GM12878 (cell line): ENCODE results near the gene DNAH9.

ENCODE experiments used
- BHLHE40 ChIP-seq, 2 experiments: fragments of 450-650 bp in 1 of 2; IDR thresholded peaks; 2 replicates each; pipeline ENCODE4 v1.6.1; 2011 to 2017; ENCODE audit warnings: low read depth in 2 of 2, borderline replicate concordance in 1 of 2, improper control_type of control experiment in 1 of 2, low read length in 1 of 2, mild to moderate bottlenecking in 1 of 2
- CTCF ChIP-seq, 3 experiments: IDR thresholded peaks in 2 of 3; conservative IDR thresholded peaks in 1 of 3; 2 replicates each; pipeline ENCODE4 v1.5.1; 2011; ENCODE audit warnings: low read depth in 3 of 3, low read length in 3 of 3, mild to moderate bottlenecking in 3 of 3, control low read depth in 2 of 3, moderate library complexity in 2 of 3, inconsistent platforms in 1 of 3, mixed read lengths in 1 of 3; ENCODE audit not compliant: control insufficient read depth in 2 of 3, insufficient read depth in 1 of 3; ENCODE audit errors: extremely low read depth in 1 of 3
- EZH2 ChIP-seq: IDR thresholded peaks from 2 replicates; pipeline ENCODE4 v1.6.1; 2012; ENCODE audit warnings: low read depth, mild to moderate bottlenecking, control low read depth, inconsistent platforms, low read length, borderline replicate concordance; ENCODE audit not compliant: control insufficient read depth
- JUNB ChIP-seq: IDR thresholded peaks from 2 replicates; pipeline ENCODE4 v1.6.1; 2016; ENCODE audit warnings: antibody characterized with exemption, mild to moderate bottlenecking
- RAD21 ChIP-seq: IDR thresholded peaks from 2 replicates; pipeline ENCODE4 v1.6.1; 2011; ENCODE audit warnings: mild to moderate bottlenecking, low read depth, low read length, moderate library complexity; ENCODE audit not compliant: insufficient read depth
- SIN3A ChIP-seq: IDR thresholded peaks from 2 replicates; pipeline ENCODE4 v1.6.1; 2012; ENCODE audit warnings: low read depth, low read length, improper control_type of control experiment

- no peak for TF ChIP-seq SIN3A
- no peak for TF ChIP-seq BHLHE40 (IDR thresholded peaks at IDR 0.05; ENCODE audit: borderline replicate concordance in 1 of 2, low read depth in 2 of 2, low read length in 1 of 2)
- no peak for TF ChIP-seq EZH2
- TF ChIP-seq JUNB: no peak
- TF ChIP-seq RAD21: no peak
- no peak for TF ChIP-seq CTCF (IDR thresholded peaks at IDR 0.05 in 2 of 3, conservative IDR thresholded peaks at IDR 0.05 in 1 of 3; ENCODE audit: control insufficient read depth in 2 of 3, extremely low read depth in 1 of 3, insufficient read depth in 1 of 3, low read depth in 3 of 3, low read length in 3 of 3)
These were observed 33.5 kb upstream of the DNAH9 start for GRCh38 chr17:11564589-11565380.
